Stimulated activated CD4-positive, alpha-beta T cell treated with anti-CD3 and anti-CD28 coated beads, Interleukin-15, amount 100 ng/mL, for 24 hours (primary cell): ENCODE data around the gene ATF4.
"Not testable (repeated sequence)": the region's sequence is repeated elsewhere in the genome, so short reads cannot be mapped to it uniquely, and the experiment has no call there.

Experiments used
- DNase-seq: peaks from one replicate; pipeline ENCODE4 v3.0.0-alpha.2; 2020

ATF4 gene

GRCh38 chr22:39512026-39512425 lies 8.3 kb upstream of the ATF4 start:
- DNase-seq = no peak

GRCh38 chr22:39513791-39514190 lies 6.6 kb upstream of the ATF4 start:
- DNase-seq = no peak

GRCh38 chr22:39514373-39514973 lies 5.9 kb upstream of the ATF4 start:
- DNase-seq = peak; percentile 66

- no peak for DNase-seq
Measured at GRCh38 chr22:39515266-39516050, 4.9 kb upstream of the ATF4 start.

GRCh38 chr22:39517470-39517869 lies 2.9 kb upstream of the ATF4 start:
- DNase-seq = no peak

GRCh38 chr22:39518144-39518786 lies 2.1 kb upstream of the ATF4 start:
- DNase-seq = no peak

GRCh38 chr22:39518996-39519680 lies 1.2 kb upstream of the ATF4 start:
- DNase-seq = peak; percentile 59

GRCh38 chr22:39519681-39520225 lies 609 bp upstream of the ATF4 start:
- peak; percentile 97 for DNase-seq

- DNase-seq = peak; percentile 45
Measured at GRCh38 chr22:39521106-39521885, 934 bp downstream of the ATF4 start.

GRCh38 chr22:39522091-39522490 lies 1.7 kb downstream of the ATF4 start:
- DNase-seq = not testable (repeated sequence)

- peak; percentile 42 for DNase-seq
Measured at GRCh38 chr22:39522567-39523300, 2.4 kb downstream of the ATF4 start.

GRCh38 chr22:39524089-39524752 lies 3.9 kb downstream of the ATF4 start:
- no peak for DNase-seq

GRCh38 chr22:39524753-39525657 lies 4.6 kb downstream of the ATF4 start:
- no peak for DNase-seq

- no peak for DNase-seq
Measured at GRCh38 chr22:39525658-39525975, 5.3 kb downstream of the ATF4 start.

GRCh38 chr22:39526736-39527171 lies 6.4 kb downstream of the ATF4 start:
- DNase-seq = peak; percentile 58

- no peak for DNase-seq
Measured at GRCh38 chr22:39527481-39527961, 7.2 kb downstream of the ATF4 start.

GRCh38 chr22:39528080-39528661 lies 7.8 kb downstream of the ATF4 start:
- no peak for DNase-seq

- peak; percentile 93 for DNase-seq
Measured at GRCh38 chr22:39528681-39529486, 8.5 kb downstream of the ATF4 start.

- DNase-seq = no peak
Measured at GRCh38 chr22:39529487-39529851, 9.1 kb downstream of the ATF4 start.
